GM18505 (cell line): ENCODE measurements around the gene EME2.

ENCODE experiments used
- ATAC-seq: cut with Tn5 transposase; IDR thresholded peaks from one replicate; pipeline ENCODE4 v1.9.1; 2021; ENCODE audit not compliant: unreplicated experiment
- POLR2A ChIP-seq: IDR thresholded peaks from 4 replicates; pipeline ENCODE4 v1.6.1; 2011; ENCODE audit warnings: borderline replicate concordance; ENCODE audit not compliant: insufficient read depth, insufficient read length; ENCODE audit errors: extremely low read depth

Gene EME2

GRCh38 chr16:1784977-1785845 is 12.6 kb downstream of the EME2 start:
- ATAC-seq = no peak
- TF ChIP-seq POLR2A = no peak

DNA sequence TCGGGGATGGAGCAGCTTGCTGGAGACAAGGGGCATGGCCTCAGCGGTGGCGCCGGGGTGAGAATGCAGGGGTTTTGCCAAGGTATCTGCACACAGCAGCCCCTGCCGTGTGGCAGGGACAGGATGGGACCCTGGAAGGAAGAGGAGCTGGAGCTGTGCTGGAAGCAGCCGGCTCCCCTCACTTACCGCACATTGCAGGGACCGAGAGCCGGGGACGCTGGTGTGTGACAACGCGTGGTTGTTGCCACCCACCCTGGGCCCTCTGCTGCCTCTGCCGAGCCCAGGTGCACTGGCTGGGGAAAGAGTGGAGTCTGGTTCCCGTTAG is 13.2 kb downstream of the EME2 start:
- ATAC-seq = no peak
- no peak for TF ChIP-seq POLR2A

- no peak for TF ChIP-seq POLR2A
- ATAC-seq = no peak
Observed at GRCh38 chr16:1786242-1787055, 13.8 kb downstream of the EME2 start.

DNA sequence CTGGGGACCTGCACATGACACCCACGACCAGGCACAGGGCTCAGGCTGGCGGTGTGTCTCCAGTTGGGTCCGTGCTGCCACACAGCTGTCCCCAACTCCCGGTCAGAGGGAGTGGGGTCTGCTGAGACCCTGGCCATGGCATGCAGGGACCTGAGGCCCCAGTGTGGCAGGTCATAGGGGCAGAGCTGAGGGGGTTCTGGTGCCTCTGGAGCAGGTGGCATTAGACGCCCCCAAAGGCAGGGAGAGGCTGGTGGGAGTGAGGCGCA is 14.4 kb downstream of the EME2 start:
- TF ChIP-seq POLR2A = no peak
- no peak for ATAC-seq

- TF ChIP-seq POLR2A = no peak
- ATAC-seq = no peak
Observed at GRCh38 chr16:1787322-1788094, 14.9 kb downstream of the EME2 start.

- TF ChIP-seq POLR2A = no peak
- no peak for ATAC-seq
Observed at GRCh38 chr16:1788095-1788707, 15.6 kb downstream of the EME2 start.

GRCh38 chr16:1788708-1789100 is 16.1 kb downstream of the EME2 start:
- ATAC-seq = no peak

DNA sequence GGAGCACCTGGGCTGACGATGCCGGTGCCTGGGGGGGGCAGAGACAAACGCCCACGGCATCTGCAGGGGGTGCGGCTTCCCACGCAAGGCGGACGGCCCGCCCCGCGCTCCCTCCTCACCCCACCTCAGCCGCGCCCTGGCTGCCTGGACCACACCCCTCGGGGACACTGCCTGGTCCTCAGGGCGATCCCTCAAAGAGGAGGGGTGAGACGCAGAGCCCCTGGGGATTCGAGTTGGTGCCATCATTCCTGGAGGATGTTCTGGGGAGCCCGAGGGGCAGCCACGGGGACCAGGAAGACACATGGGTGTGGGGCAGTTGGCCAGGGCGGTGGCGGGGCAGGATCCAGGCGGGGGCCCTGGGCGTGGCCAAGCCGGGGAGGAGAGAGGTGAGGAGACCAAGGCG is 17.0 kb downstream of the EME2 start:
- no peak for ATAC-seq
- TF ChIP-seq POLR2A = no peak

More at GRCh38 chr16:1788708-1789100, 16.1 kb downstream of the EME2 start:
- TF ChIP-seq POLR2A = no peak

DNA sequence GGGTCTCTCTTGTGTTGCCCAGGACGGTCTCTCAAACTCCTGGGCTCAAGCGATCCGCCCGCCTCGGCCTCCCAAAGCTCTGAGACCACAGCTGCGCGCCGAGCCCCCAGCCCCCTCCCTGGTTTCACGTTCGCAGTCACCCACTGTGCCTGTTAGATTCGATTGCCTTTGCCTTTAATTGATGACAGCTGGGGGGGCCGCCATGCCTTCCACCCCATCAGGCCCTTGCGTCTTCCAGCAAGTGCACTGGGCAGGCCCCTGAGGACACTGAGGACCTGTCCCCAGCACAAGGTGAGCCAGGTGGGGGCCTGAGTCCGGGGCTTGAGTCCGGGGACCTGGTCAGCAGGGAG is 17.6 kb downstream of the EME2 start:
- ATAC-seq = no peak
- TF ChIP-seq POLR2A = no peak

DNA sequence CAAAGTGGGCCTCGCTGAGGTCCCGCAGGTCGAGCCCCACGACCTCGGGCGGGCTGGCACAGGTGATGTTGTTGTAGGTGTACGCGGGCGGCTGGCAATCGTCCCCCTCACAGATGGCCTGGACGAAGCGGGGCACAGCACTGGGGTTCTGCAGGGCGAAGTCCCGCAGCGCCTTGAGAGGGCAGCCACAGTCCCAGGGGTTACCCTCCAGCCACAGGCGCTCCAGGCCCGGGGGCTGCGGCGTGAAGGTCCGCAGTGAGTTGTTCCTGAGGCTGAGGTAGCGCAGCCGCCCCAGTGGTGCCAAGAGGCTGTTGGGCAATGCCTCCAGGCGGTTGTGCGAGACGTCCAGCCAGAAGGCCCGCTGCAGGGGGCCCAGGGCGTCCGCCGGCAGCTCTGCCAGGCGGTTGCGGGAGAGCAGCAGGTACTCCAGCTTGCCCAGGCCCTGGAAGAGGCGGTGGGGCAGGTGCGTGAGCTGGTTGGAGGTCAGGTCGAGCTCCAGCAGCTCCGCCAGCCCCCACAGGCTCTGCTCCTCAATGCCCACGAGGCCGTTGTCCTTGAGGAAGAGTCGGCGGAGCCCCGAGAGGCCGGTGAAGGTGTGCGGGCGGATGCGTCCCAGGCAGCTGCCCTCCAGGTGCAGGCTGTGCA is 18.1 kb downstream of the EME2 start:
- no peak for ATAC-seq
- no peak for TF ChIP-seq POLR2A

DNA sequence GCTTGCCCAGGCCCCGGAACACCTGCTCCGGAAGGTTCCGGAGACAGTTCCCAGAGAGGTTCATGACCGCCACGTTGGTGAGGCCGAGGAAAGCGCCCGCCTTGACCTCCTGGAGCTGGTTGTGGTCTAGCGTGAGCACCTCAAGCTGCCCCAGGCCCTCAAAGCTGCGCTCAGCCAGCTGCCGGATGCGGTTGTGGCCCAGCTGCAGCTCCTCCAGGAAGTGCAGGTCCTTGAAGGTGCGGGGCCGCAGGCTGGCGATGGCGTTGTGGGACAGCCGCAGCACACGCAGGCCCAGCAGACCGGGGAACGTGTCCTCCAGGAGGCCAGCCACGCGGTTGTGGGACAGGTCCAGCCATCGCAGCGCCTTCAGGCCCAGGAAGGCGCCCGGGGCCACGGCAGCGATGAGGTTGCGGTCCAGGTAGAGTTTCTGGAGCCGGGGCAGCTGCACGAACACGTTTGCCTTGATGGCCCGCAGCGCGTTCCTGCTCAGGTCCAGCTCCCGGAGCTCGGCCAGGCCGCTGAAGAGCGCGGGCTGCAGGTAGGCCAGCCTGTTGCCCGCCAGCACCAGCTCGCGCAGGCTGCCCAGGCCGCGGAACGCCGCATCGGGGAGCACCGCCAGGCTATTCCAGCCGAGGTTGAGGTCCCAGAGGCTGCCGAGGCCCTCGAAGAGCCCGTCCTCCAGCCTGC is 18.8 kb downstream of the EME2 start:
- no peak for TF ChIP-seq POLR2A
- no peak for ATAC-seq
